ENCODE measurements around the gene PROCA1.
A peak's percentile ranks its signal among the peaks of the same experiment; 100 is the strongest.

PROCA1 gene

DNA sequence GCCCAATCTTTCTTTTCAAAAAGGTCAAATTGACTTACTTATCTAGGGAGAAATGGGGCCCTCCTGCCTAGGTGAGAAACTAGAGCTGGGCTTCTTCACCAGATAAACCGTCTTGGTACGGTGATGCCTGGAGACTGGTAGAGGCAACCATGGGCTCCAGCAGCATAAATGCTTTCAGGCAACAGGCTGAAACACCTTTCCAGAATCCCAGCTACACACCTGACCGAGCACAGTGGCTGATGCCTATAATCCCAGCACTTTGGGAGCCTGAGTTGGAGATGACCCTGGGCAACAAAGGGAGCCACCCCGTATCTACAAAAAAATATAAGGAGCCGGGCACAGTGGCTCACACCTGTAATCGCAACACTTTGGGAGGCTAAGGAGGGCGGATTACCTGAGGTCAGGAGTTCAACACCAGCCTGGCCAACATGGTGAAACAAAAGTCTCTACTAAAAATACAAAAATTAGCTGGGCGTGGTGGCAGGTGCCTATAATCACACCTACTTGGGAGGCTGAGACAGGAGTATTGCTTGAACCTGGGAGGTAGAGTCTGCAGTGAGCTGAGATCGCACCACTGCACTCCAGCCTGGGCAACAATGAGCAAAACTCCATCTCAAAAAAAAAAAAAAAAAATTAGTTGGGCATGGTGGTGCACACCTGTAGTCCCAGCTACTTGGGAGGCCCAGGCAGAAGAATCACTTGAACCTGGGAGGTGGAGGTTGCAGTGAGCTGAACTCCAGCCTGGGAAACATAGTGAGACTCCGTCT is 40.1 kb upstream of the PROCA1 start:
- in situ Hi-C loops (cut with MboI; ENCODE audit: low pct_unique_long_range_greater_than_20kb, low sequenced_read_pairs, unreplicated experiment): no loop called here
- DNase-seq (ENCODE audit: low spot score): no peak
- no peak for TF ChIP-seq CTCF (IDR thresholded peaks at IDR 0.05; ENCODE audit: extremely low read depth, insufficient read depth, missing control alignments)

DNA sequence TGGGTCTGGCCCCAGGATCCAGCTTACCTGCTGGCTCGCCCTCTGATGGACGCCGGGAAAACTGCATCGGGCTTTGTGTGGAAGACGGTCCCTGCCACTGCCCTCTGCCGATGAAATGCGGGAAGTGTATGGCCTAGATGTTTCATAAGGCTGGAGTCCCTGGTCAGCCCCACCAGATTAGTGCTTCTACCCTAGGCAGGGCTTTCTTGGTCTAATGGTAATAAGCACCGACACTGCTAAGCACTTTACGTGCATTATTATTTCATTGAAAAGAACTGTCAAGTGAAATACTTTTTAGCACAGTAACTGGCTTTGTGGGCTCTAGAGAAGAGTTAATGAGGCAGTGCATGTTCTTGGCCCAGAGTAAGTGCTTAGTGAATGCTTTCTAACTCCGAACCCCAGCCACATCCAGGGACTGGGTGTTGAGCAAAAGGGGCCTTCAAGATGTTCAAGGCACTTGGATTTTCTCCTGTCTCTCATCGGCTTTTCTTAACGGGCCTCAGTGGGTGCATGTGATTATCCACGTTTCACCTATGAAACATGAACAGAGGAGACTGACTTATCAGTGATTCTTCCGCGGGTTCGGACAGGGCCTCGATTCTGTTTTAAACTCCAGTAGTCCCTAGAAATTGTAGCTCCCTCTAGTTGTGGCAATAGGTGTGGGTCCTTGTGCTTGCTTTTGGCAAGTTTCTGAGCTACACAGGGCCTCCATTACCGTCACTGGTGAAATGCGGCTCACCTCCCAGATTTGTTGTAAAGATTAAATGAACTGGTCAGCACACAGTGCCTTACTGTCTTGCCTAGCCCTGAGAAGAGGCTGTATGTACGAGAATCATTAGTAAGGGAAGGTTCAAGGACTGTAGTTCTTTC is 38.7 kb upstream of the PROCA1 start:
- peak; percentile 82 for DNase-seq (ENCODE audit: low spot score)
- peak; percentile 98 for TF ChIP-seq CTCF (IDR thresholded peaks at IDR 0.05; ENCODE audit: extremely low read depth, insufficient read depth, missing control alignments)
- in situ Hi-C loops (cut with MboI; ENCODE audit: low pct_unique_long_range_greater_than_20kb, low sequenced_read_pairs, unreplicated experiment): no loop called here

- no peak for DNase-seq (ENCODE audit: low spot score)
- in situ Hi-C loops (cut with MboI; ENCODE audit: low pct_unique_long_range_greater_than_20kb, low sequenced_read_pairs, unreplicated experiment): no loop called here
Measured at GRCh38 chr17:28749516-28750177, 38.0 kb upstream of the PROCA1 start.

GRCh38 chr17:28748852-28749515 is 37.3 kb upstream of the PROCA1 start:
- no peak for DNase-seq (ENCODE audit: low spot score)
- in situ Hi-C loops (cut with MboI; ENCODE audit: low pct_unique_long_range_greater_than_20kb, low sequenced_read_pairs, unreplicated experiment): no loop called here

More at GRCh38 chr17:28749516-28750177, 38.0 kb upstream of the PROCA1 start:
- no peak for TF ChIP-seq CTCF (IDR thresholded peaks at IDR 0.05; ENCODE audit: extremely low read depth, insufficient read depth, missing control alignments)

DNA sequence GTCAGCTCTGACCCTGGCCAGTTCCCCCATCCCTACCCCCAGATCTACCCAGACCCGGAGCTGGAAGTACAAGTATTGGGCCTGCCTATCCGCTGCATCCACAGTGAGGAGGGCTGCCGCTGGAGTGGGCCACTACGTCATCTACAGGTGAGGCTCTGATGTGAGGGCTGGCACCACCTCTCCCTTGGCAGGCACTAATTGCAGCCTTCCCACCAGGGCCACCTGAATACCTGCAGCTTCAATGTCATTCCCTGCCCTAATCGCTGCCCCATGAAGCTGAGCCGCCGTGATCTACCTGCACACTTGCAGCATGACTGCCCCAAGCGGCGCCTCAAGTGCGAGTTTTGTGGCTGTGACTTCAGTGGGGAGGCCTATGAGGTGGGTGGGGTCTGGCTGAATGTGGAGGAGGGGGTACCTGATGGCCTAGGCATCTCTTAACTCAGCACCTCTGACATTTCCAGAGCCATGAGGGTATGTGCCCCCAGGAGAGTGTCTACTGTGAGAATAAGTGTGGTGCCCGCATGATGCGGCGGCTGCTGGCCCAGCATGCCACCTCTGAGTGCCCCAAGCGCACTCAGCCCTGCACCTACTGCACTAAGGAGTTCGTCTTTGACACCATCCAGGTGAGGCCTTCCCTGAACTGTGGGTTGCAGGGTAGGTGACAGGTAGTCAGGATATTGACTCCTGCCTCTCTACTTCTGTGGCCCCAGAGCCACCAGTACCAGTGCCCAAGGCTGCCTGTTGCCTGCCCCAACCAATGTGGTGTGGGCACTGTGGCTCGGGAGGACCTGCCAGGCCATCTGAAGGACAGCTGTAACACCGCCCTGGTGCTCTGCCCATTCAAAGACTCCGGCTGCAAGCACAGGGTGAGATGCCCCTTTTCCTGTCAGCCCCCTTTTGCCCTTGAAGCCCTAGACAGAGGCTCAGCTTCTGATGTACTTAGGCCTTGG is 36.4 kb upstream of the PROCA1 start:
- in situ Hi-C loops (cut with MboI; ENCODE audit: low pct_unique_long_range_greater_than_20kb, low sequenced_read_pairs, unreplicated experiment): no loop called here
- TF ChIP-seq CTCF (IDR thresholded peaks at IDR 0.05; ENCODE audit: extremely low read depth, insufficient read depth, missing control alignments): no peak
- DNase-seq (ENCODE audit: low spot score): no peak

More at GRCh38 chr17:28748852-28749515, 37.3 kb upstream of the PROCA1 start:
- TF ChIP-seq CTCF (IDR thresholded peaks at IDR 0.05; ENCODE audit: extremely low read depth, insufficient read depth, missing control alignments): no peak
